AG10803 (cell line): Measurements from ENCODE around the gene RBM26.
"Not testable (repeated sequence)": the region's sequence is repeated elsewhere in the genome, so short reads cannot be mapped to it uniquely, and the experiment has no call there.

Source experiments
- DNase-seq: peaks from one replicate; pipeline ENCODE4 v3.0.0; 2010; ENCODE audit warnings: low read depth
- H3K4me3 ChIP-seq: 2 replicates; pipeline ENCODE4 v1.5.1; 2011; ENCODE audit warnings: mild to moderate bottlenecking, low read length, control low read depth
- TF ChIP-seq, protein P1 (sequence below): conservative IDR thresholded peaks from 2 replicates; pipeline ENCODE4 v1.5.1; 2011; ENCODE audit warnings: mild to moderate bottlenecking, low read length, control low read depth, inconsistent platforms

RBM26 gene

DNA sequence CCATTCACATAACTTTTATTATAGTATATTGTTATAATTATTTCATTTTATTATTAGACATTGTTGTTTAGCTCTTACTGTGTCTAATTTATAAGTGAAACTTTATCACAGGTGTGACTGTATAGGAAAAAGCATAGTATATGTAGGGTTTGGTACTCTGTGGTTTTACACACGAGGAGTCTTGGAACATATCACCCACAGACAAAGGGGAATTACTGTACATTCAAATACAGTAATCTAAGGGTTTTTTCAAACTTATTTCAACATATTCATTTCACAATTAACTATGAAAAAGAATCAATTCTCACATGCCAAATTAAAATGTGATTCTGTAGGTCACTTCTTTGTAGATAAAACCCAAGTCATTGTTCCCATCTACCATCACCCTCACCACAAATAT, 46.0 kb downstream of the RBM26 start:
- TF ChIP-seq, protein P1, sequence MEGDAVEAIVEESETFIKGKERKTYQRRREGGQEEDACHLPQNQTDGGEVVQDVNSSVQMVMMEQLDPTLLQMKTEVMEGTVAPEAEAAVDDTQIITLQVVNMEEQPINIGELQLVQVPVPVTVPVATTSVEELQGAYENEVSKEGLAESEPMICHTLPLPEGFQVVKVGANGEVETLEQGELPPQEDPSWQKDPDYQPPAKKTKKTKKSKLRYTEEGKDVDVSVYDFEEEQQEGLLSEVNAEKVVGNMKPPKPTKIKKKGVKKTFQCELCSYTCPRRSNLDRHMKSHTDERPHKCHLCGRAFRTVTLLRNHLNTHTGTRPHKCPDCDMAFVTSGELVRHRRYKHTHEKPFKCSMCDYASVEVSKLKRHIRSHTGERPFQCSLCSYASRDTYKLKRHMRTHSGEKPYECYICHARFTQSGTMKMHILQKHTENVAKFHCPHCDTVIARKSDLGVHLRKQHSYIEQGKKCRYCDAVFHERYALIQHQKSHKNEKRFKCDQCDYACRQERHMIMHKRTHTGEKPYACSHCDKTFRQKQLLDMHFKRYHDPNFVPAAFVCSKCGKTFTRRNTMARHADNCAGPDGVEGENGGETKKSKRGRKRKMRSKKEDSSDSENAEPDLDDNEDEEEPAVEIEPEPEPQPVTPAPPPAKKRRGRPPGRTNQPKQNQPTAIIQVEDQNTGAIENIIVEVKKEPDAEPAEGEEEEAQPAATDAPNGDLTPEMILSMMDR, result no peak
- no peak overlapping the region for H3K4me3 ChIP-seq
- no peak for DNase-seq

DNA sequence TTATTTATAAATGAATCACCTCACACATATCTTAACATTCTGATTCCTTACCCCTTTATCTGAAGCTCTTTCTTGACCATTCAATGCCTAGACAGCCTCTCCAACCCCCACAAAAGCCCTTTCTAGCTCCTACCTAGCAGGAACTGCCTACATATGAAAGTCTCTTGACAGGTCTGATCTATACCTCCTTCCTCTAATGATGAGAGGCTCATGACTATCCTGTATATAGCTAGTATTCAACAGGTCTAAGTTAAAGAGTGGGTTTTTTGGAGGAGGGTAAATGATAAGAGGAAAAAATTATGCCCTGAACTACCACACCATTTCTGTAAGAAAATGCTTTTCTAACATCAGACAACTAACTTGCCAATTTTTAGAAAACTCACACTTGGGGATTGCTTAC, 47.0 kb downstream of the RBM26 start:
- DNase-seq, result no peak
- TF ChIP-seq, protein P1, result no peak
- H3K4me3 ChIP-seq, result no peak overlapping the region

DNA sequence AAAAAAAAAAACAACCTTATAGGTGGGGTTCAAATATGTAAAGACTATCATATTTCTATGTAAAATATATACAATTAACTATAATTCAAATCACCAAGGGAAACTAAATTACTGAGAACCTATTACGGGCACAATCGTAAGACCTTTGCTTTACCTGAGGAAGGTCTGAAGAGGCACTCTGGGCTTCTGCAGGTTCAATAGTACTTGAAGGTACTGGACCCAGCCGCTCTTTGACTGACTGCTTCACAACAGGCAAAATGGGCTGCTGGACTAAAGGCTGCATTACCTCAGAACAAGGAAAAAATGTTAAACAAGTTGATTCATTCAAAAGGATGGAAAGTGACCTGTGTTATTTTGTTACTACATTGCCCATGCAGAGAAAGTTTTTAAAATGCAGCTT, 51.8 kb downstream of the RBM26 start:
- TF ChIP-seq, protein P1, result no peak
- no peak overlapping the region for H3K4me3 ChIP-seq
- DNase-seq, result no peak

DNA sequence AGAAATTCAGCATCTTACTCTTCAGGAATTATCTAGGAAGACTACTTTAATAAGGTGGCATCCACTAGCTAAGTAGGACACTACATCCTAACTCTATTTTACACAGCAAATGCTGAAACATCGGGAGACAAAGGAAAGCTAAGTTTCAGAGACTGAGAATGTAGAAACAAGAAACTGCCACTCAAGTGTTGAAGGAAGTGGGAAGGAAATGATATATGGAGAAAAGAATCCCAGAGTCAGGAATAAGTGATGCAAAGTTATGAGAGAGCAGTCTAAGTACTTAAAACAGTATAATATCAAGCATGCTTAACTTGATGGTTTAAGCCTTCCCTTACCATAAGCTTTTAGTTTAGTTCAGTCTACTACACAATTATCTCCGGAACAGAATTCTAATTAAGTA, 52.4 kb downstream of the RBM26 start:
- no peak for DNase-seq
- no peak overlapping the region for H3K4me3 ChIP-seq
- TF ChIP-seq, protein P1, result no peak

DNA sequence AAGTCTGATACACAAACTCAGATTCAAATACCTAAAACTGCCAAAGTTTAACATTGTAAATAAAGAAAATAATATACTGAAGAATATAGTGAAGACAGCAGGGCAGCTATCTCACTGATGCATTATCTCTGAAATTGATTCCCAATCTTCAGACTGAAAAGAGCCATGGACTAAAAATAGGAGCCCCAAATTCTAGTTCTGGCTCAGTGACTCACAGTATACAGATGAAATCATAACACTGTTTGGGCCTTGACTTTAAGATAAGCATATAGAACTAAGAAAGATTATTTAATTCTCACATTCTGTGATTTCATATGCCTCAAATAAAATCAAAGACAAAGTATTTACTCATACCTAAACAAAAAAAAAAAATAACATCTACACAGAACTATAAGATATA, 53.9 kb downstream of the RBM26 start:
- TF ChIP-seq, protein P1, result no peak
- DNase-seq, result no peak

DNA sequence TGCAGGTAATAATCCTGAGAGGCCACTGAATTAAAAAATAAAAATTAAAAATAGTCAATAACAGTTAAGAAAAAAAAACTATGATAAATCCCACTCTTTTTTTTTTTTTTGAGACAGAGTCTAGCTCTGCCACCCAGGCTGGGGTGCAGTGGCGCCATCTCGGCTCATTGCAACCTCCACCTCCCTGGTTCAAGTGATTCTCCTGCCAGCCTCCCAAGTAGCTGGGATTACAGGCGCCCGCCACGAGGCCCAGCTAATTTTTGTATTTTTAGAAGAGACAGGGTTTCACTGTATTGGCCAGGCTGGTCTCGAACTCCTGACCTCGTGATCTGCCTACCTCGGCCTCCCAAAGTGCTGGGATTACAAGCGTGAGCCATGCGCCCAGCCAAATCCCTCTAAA, 56.4 kb downstream of the RBM26 start:
- not testable (repeated sequence) for DNase-seq, H3K4me3 ChIP-seq

More for the DNA sequence above, 53.9 kb downstream of the RBM26 start:
- no peak overlapping the region for H3K4me3 ChIP-seq

DNA sequence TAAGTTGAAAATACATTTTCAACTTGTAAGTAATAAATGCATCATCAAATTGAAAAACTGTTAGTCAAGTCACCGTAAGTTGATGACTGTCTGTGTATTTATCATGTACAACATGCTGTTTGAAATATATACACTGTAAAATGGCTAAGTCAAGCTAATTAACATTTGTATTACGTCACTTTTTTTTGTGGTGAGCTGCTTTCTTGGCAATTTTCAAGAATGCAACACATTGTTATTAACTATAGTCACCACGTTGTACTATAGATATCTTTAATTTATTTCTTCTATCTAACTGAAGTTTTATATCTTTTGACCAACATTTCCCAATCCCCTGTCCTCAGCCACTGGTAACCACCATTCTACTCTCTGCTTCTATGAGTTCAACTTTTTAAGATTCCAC, 57.0 kb downstream of the RBM26 start:
- no peak overlapping the region for H3K4me3 ChIP-seq
- TF ChIP-seq, protein P1, result no peak
- peak; percentile 20 for DNase-seq

DNA sequence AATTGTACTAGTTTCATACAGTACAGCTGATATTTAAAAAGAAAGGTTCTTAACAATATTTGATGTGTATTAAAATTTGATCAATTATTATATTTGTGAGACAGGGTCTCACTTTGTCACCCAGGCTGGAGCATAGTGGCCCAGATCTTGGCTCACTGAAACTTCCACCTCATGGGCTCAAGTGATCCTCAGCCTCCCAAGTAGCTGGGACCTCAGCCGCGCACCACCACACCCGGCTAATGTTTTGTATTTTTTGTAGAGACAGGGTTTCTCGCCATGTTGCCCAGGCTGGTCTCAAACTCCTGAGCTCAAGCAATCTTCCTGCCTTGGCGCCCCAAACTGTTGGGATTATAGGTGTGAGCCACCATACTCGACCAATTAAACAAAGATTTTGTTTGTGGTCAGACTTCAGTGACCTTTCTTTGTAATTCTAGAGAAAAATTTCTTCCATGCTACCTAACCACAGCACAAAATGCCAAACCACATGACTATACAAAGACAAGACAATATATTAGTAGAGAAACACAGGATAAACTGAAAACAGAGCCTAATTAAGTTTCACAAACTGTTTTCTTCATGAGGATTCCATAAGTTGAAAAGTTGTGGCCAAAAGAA, 59.6 kb downstream of the RBM26 start:
- no peak overlapping the region for H3K4me3 ChIP-seq
- TF ChIP-seq, protein P1, result no peak
- peak; percentile 4 for DNase-seq
